Measurements from ENCODE around the gene APOO. TPM values are rescaled to one million over a fixed set of nuclear protein-coding genes. Genes with fewer than 3 reads are reported as not detected.

The APOO gene
- total RNA-seq, 1 experiment from 2014 or later: 34.5 TPM

GRCh38 chrX:23813808-23814207 lies 93.9 kb downstream of the APOO start:
- ChIA-PET POLR2A (no interaction called here), CTCF (interaction anchor here (1.3 kb wide), 1 partner anchor 88 kb away, joined by 5 read pairs; no protein-coding TSS in a partner anchor), RAD21 (ENCODE audit: low non-redundant PET in 1 of 2, low total read pairs in 2 of 2, uncharacterized antibody in 2 of 2, unreplicated experiment in 2 of 2) (no interaction called here)
- Histone ChIP-seq H4K20me1 (ENCODE audit: insufficient read depth) (no peaks in the 10 kb centered on the region), H3K36me3 (ENCODE audit: control insufficient read depth in 1 of 2, insufficient read depth in 2 of 2, low read length in 2 of 2) (no peaks in the 10 kb centered on the region), H3K9me2 (ENCODE audit: insufficient read depth) (no peaks in the 10 kb centered on the region), H3K9me3 (ENCODE audit: control insufficient read depth in 1 of 2, insufficient read depth in 1 of 2, low read depth in 1 of 2, low read length in 2 of 2) (no peaks in the 10 kb centered on the region), H3K4me1 (ENCODE audit: control insufficient read depth in 1 of 2, insufficient read depth in 2 of 2, low read length in 2 of 2) (peaks cover 9 to 17% of the 10 kb centered on the region in 2 experiments; a peak in 3 of 4 replicates), H3K27me3 (ENCODE audit: insufficient read depth, low read length) (no peaks in the 10 kb centered on the region), H3K9ac (ENCODE audit: low read length) (no peak overlapping the region), H3K79me2 (ENCODE audit: insufficient read depth, low read length) (no peaks in the 10 kb centered on the region), H3K4me3 (replicated peaks in 1 of 2; ENCODE audit: low read depth in 1 of 2, low read length in 2 of 2) (no peak overlapping the region), H3K4me2 (ENCODE audit: low read length) (no peak overlapping the region), H2AFZ (ENCODE audit: low read depth, low read length, poor library complexity, severe bottlenecking) (no peak overlapping the region), H3K27ac (ENCODE audit: low read depth, low read length) (no peak overlapping the region)
- BruUV-seq (replicated peaks): no TSS peak
- DNase-seq (ENCODE audit: low read depth, low spot score) (no peak), ATAC-seq (no peak)
- TF ChIP-seq ZFX (IDR thresholded peaks at IDR 0.05) (no peak), ZNF274 (IDR thresholded peaks at IDR 0.05; ENCODE audit: low read depth, low read length) (no peak), SP1 (IDR thresholded peaks at IDR 0.05; ENCODE audit: low read depth) (no peak), POLR2AphosphoS5 (IDR thresholded peaks at IDR 0.05; ENCODE audit: low read depth, low read length) (no peak), EZH2 (IDR thresholded peaks at IDR 0.05) (no peak), MAX (IDR thresholded peaks at IDR 0.05) (no peak), CTCF (IDR thresholded peaks at IDR 0.05 in 2 of 3, conservative IDR thresholded peaks at IDR 0.05 in 1 of 3; ENCODE audit: borderline replicate concordance in 1 of 3, insufficient read depth in 1 of 3, low read depth in 2 of 3, low read length in 2 of 3) (no peak), EZH2phosphoT487 (IDR thresholded peaks at IDR 0.05; ENCODE audit: borderline replicate concordance) (no peak), ELF1 (IDR thresholded peaks at IDR 0.05; ENCODE audit: borderline replicate concordance, low read depth) (no peak), REST (IDR thresholded peaks at IDR 0.05; ENCODE audit: low read depth) (no peak), YY1 (IDR thresholded peaks at IDR 0.05; ENCODE audit: extremely low read depth, insufficient replicate concordance, low read depth, low read length) (no peak)
- intact Hi-C loops (cut with micrococcal nuclease): no loop called here

Data from HCT116 (cell line).